ENCODE data around the gene PROSER1. TPM values are rescaled to one million over a fixed set of nuclear protein-coding genes. Genes with fewer than 3 reads are reported as not detected.

Gene PROSER1
- total RNA-seq, 4 donors from 2014 or later: 18.3 to 85.9 (median 28.2) TPM

GRCh38 chr13:39039041-39039440 is 1.2 kb upstream of the PROSER1 start:
- no peak for TF ChIP-seq POLR2A (IDR thresholded peaks at IDR 0.05)
- TF ChIP-seq, protein P1, sequence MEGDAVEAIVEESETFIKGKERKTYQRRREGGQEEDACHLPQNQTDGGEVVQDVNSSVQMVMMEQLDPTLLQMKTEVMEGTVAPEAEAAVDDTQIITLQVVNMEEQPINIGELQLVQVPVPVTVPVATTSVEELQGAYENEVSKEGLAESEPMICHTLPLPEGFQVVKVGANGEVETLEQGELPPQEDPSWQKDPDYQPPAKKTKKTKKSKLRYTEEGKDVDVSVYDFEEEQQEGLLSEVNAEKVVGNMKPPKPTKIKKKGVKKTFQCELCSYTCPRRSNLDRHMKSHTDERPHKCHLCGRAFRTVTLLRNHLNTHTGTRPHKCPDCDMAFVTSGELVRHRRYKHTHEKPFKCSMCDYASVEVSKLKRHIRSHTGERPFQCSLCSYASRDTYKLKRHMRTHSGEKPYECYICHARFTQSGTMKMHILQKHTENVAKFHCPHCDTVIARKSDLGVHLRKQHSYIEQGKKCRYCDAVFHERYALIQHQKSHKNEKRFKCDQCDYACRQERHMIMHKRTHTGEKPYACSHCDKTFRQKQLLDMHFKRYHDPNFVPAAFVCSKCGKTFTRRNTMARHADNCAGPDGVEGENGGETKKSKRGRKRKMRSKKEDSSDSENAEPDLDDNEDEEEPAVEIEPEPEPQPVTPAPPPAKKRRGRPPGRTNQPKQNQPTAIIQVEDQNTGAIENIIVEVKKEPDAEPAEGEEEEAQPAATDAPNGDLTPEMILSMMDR (IDR thresholded peaks at IDR 0.05): no peak
- no peak for TF ChIP-seq POLR2AphosphoS5 (IDR thresholded peaks at IDR 0.05)
- TF ChIP-seq EP300 (IDR thresholded peaks at IDR 0.05): no peak
- 16% methylated on average over 7 of the region's 7 CpGs for WGBS
- no peaks in the 10 kb centered on the region for H3K27me3 ChIP-seq
- H3K27ac ChIP-seq: peak overlapping the region; percentile 82
- peaks cover 48% of the 10 kb centered on the region for H3K4me1 ChIP-seq
- no peaks in the 10 kb centered on the region for H3K9me3 ChIP-seq
- H3K4me3 ChIP-seq: peak overlapping the region; percentile 83
- H3K36me3 ChIP-seq: no peaks in the 10 kb centered on the region
- DNase-seq (ENCODE audit: low spot score in 2 of 2): no peak

DNA sequence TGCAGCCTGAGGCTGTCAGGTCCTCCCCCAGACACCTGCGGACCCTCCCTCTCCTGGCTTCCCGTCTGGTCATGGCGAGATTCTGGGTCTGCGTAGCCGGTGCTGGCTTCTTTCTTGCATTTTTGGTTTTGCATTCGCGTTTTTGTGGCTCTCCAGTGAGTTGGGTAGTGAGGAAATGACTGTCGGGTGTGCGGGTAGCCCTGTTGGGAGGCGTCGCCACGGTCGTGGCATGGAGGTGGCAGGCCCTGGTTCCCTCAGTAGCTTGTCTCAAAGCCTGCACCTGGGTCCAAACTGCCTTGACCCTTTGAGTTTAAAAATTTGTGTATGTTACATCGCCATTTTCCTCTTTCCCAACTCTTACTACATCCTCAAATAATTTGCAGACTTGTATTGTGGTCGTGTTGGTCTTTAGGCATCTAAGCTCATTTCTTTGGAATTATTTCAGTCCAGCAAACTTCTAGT is 711 bp upstream of the PROSER1 start:
- peak in 1 of 2 donors; percentile 66 for DNase-seq (ENCODE audit: low spot score in 2 of 2)
- H3K4me1 ChIP-seq: peaks cover 49% of the 10 kb centered on the region
- WGBS: 1% methylated on average over 15 of the region's 15 CpGs

DNA sequence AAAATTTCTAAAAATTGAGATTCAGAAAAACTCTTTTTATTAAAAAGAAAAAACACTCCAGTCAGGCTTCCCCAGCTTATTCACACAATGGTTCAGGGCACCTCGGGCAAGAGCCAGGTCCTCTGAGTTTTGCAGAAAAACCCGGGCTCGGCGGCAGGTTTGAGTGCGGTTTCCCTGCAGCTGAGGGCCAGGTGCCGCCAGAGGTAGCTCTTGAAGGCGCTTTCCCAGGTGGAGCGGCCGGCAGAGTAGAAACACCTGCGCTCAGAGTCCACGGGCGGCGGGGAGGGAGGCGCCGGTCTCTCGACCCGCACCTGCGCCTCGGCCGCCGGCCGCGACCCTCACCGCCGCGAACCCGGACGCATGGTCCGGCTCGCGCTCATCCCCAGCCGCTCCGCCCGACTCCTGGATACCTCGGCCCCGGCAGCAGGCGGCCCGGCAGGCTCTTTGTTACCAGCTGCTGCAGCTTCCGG is 444 bp downstream of the PROSER1 start:
- peak overlapping the region; percentile 83 for H3K4me3 ChIP-seq
- peak in 1 of 2 donors; percentile 74 for DNase-seq (ENCODE audit: low spot score in 2 of 2)
- H3K4me1 ChIP-seq: peaks cover 49% of the 10 kb centered on the region
- no peaks in the 10 kb centered on the region for H3K9me3 ChIP-seq
- WGBS: 0% methylated on average over 17 of the region's 39 CpGs
- no peaks in the 10 kb centered on the region for H3K36me3 ChIP-seq
- H3K27ac ChIP-seq: peak overlapping the region; percentile 82
- no peaks in the 10 kb centered on the region for H3K27me3 ChIP-seq
- no peak for TF ChIP-seq EP300 (IDR thresholded peaks at IDR 0.05)
- TF ChIP-seq POLR2AphosphoS5 (IDR thresholded peaks at IDR 0.05): no peak
- TF ChIP-seq, protein P1 (IDR thresholded peaks at IDR 0.05): peak in 1 of 2 donors; percentile 8
- no peak for TF ChIP-seq POLR2A (IDR thresholded peaks at IDR 0.05)

More for the DNA sequence above, 711 bp upstream of the PROSER1 start:
- Histone ChIP-seq H3K27me3 (no peaks in the 10 kb centered on the region), H3K9me3 (no peaks in the 10 kb centered on the region), H3K36me3 (no peaks in the 10 kb centered on the region), H3K4me3 (peak overlapping the region; percentile 83), H3K27ac (peak overlapping the region; percentile 82)
- no peak for TF ChIP-seq POLR2A (IDR thresholded peaks at IDR 0.05)
- TF ChIP-seq POLR2AphosphoS5 (IDR thresholded peaks at IDR 0.05): no peak
- TF ChIP-seq, protein P1 (IDR thresholded peaks at IDR 0.05): no peak
- no peak for TF ChIP-seq EP300 (IDR thresholded peaks at IDR 0.05)

GRCh38 chr13:39036212-39036611 is 1.7 kb downstream of the PROSER1 start:
- H3K4me3 ChIP-seq: peak overlapping the region; percentile 83
- H3K27me3 ChIP-seq: no peaks in the 10 kb centered on the region
- no peaks in the 10 kb centered on the region for H3K36me3 ChIP-seq
- TF ChIP-seq POLR2AphosphoS5 (IDR thresholded peaks at IDR 0.05) (no peak), POLR2A (IDR thresholded peaks at IDR 0.05) (no peak), EP300 (IDR thresholded peaks at IDR 0.05) (no peak)
- TF ChIP-seq, protein P1 (IDR thresholded peaks at IDR 0.05): no peak
- 1% methylated on average over 9 of the region's 9 CpGs for WGBS
- H3K27ac ChIP-seq: no peak overlapping the region
- H3K9me3 ChIP-seq: no peaks in the 10 kb centered on the region
- no peak for DNase-seq (ENCODE audit: low spot score in 2 of 2)
- H3K4me1 ChIP-seq: peaks cover 48% of the 10 kb centered on the region

- peaks cover 43% of the 10 kb centered on the region for H3K4me1 ChIP-seq
- DNase-seq (ENCODE audit: low spot score in 2 of 2): no peak
- WGBS: 27% methylated on average over 2 of the region's 2 CpGs
- H3K4me3 ChIP-seq: peak overlapping the region; percentile 83
- TF ChIP-seq, protein P1 (IDR thresholded peaks at IDR 0.05): no peak
- TF ChIP-seq EP300 (IDR thresholded peaks at IDR 0.05): no peak
- TF ChIP-seq POLR2AphosphoS5 (IDR thresholded peaks at IDR 0.05): no peak
- TF ChIP-seq POLR2A (IDR thresholded peaks at IDR 0.05): no peak
- H3K36me3 ChIP-seq: peaks cover 3% of the 10 kb centered on the region
- H3K27ac ChIP-seq: no peak overlapping the region
- H3K27me3 ChIP-seq: no peaks in the 10 kb centered on the region
- no peaks in the 10 kb centered on the region for H3K9me3 ChIP-seq
Observed at GRCh38 chr13:39035799-39036198, 2.1 kb downstream of the PROSER1 start.
